GM19025 (cell line): ENCODE data around the gene ARPC1A.
A peak's percentile ranks its signal among the peaks of the same experiment; 100 is the strongest.
"Not testable (repeated sequence)": the region's sequence is repeated elsewhere in the genome, so short reads cannot be mapped to it uniquely, and the experiment has no call there.

Source experiments
- ATAC-seq: cut with Tn5 transposase; IDR thresholded peaks from one replicate; pipeline ENCODE4 v1.9.1; 2021; ENCODE audit warnings: mild to moderate bottlenecking, low read depth, moderate library complexity; ENCODE audit not compliant: unreplicated experiment

ARPC1A gene

GRCh38 chr7:99366646-99367045, 40.9 kb downstream of the ARPC1A start:
- ATAC-seq, result no peak

GRCh38 chr7:99368750-99369389, 43.2 kb downstream of the ARPC1A start:
- ATAC-seq, result no peak

DNA sequence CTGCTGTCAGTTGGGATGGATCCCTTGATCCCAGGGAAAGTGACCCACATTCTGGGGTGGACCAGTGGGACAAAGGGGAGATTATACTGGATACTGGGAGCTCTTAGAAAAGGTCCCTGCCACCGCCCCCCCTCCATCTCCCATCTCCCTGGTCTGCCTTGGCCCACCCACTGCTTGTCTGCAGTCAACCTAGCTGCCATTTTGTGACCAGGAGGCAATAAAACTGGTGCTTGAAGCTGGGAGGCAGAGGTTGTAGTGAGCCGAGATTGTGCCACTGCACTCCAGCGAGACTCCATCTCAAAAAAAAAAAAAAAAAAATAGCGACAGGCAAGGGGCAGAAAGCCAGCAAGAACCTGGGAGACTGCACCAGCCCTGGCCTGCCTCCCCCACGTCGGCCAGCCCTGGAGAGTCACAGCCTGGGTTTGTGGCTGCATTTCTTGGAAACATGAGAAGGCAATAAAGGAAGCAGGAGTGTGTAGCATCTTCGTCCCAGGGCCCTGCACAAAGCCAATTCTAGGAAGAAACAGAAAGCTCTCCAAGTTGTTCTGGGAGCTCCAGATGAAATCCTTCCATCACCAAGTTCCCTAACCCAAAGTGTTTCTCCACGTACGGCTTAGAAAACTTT, 44.2 kb downstream of the ARPC1A start:
- ATAC-seq, result no peak

- no peak for ATAC-seq
Observed at GRCh38 chr7:99371376-99371920, 45.8 kb downstream of the ARPC1A start.

DNA sequence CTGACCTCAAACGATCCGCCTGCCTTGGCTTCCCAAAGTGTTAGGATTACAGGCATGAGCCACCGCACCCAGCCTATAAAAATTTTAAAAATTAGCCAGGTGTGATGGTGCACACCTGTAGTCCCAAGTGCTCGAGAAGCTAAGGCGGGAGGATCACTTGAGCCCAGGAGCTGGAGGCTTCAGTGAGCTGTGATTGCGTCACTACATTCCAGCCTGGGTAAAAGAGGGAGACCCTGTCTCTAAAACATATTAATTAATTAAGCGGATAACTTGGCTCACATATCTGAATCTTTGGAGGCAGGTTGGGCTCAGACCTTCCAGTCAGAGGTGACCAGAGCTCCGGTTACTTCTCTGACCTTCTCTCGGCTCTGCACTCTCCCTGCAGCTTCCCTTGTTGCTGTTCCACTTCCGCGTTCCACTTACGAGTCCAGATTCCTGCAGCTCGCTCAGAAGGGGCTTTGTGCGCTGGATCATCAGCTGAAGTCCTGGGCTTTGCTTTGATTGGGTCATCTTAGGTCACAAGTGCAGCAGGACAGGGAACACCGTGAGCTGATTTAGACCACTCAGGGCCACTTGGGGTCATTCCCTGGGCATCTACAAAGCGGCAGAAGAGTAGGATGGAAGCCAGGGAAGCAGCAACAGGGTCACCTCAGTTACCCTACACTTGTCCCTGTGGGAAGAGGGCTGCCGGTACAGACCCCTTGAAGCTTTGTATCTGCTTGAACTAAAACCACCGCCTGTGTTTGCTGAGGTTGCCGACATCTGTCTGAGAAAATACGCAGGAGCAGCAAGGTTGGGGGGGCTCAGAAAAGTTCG, 46.8 kb downstream of the ARPC1A start:
- no peak for ATAC-seq

DNA sequence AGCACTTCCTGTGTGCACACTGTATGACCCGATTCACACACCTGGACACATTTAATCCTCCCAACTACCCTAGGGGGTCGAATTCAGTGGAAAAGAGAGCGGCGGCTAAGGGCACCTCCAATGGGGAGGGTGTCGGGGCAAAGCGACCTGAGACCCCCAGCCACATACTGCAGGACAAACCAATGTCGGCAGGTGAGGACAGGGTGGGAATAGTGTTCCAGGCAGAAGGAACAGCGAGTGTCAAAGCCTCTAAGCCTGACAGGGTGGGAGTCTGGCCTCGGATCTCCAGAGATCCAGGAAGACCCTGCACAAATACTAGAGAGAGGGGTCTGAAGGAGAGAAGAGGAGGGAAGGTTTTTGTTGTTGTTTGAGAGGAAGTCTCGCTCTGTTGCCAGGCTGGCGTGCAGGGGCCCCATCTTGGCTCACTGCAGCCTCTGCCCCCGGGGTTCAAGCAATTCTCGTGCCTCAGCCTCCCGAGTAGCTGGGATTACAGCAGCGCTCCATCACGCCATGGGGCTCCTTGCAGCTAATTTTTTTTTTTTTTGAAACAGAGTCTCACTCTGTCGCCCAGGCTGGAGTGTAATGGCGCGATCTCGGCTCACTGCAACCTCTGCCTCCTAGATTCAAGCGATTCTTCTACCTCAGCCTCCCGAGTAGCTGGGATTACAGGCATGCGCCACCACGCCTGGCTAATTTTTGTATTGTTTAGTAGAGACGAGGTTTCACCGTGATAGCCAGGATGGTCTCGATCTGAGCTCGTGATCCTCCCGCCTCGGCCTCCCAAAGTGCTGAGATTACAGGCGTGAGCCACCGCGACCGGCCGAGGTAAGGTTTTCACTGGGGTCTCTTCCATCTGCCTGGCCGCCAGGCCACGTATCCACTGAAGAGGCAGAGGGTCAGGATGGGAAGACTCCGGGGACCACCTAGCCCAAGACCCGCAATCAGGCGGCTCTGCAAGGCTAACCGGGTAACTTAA, 47.7 kb downstream of the ARPC1A start:
- no peak for ATAC-seq

DNA sequence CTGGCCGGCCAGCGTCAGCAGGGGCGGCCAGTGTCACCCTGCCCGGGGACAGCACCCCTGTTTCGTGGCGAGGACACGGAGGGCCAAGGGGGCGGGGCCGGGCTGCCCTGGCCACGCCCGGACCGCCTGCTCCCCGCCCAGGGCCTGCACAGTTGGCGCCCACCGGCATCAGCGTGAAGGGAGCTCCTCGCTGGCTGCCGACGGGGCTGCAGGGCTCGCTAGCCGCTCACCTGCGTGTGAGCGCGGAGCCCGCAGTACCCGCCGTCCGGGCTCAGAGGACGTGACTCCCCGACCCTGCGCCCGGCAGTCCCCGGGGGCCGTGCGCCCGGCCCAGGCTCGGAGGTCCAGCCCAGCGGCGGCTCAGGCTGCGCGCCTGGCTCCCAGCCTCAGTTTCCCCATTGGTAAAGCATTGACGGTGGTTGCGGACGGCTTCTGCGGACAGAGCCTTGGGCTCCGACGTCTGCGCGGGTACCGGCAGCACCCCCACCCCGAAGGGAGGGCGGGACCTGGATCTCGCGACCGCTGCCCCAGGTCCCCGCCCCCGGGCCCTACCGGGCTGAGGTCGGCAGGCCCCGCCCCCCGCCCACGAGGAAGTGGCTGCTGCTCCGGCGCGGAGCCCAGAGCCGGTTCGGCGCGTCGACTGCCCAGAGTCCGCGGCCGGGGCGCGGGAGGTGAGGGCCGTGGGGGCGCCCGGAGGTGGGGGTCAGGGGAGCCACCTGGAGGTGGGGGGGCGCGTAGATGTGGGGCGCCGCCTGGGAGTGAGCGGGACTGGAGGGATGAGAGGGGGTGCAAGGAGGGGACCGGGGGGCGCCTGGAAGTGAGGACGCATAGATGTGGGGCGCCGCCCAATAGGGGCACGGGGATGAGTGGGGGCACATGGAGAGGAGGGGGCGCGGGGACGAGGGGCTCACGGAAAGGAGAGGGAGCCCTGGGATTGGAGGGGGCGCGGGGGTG, 48.7 kb downstream of the ARPC1A start, which contains the start of gene ARPC1B:
TSS of gene ARPC1B (plus strand) at position 620 of the 954 bp plus-strand sequence. CDS start 10,985 bp downstream, outside the sequence.
- ATAC-seq, result peak; percentile 51

- ATAC-seq, result peak; percentile 46
Observed at GRCh38 chr7:99375070-99375807, 49.5 kb downstream of the ARPC1A start.

DNA sequence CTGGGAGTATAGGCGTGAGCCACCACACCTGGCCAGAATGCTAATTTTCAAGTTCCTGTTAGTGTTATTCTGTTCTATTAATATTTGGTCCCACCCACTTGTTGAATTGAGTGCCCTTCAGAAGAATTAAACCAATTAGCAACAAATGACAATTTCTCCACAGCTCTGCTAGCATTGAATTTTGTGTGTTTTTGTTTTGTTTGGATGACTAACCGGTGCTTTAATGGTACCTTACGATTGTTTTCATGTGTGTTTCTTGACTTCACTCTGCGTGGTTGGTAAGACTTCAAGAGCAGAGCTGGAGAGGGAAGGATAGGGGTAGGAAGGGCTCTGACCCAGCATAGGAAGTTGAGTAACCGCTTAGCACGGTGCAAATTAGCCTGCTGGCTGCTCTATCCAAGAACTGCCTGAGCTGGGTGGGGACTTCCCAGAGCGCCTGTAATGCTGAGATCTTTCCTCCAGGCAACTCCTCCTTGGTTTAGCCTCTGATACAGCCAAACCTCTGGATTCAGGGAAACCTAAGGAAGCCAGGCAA, 53.4 kb downstream of the ARPC1A start:
- ATAC-seq, result no peak

- not testable (repeated sequence) for ATAC-seq
Observed at GRCh38 chr7:99379693-99380031, 54.0 kb downstream of the ARPC1A start.

- peak; percentile 25 for ATAC-seq
Observed at GRCh38 chr7:99380032-99380822, 54.5 kb downstream of the ARPC1A start.

- ATAC-seq, result peak; percentile 78
Observed at GRCh38 chr7:99380823-99381663, 55.3 kb downstream of the ARPC1A start.

DNA sequence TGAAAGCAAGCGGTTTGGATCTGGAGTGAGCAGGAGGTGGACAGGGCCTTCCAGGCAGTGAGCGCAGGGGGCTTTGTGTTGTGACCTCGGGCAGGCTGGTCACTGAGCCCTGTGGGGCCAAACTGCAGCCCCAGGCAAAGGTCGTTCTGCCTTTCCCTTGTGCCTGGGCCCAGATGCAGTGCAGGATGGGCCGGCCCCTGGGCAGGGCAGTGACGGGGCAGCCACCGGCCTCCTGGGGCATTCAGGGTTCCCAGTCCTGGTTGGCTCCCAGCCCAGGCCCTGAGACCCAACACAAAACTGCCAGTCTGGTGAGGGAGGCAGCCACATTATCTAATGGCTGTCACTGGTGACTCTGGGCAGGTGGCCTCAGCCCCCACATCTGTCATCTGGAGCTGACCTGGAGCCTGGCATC, 56.0 kb downstream of the ARPC1A start:
- ATAC-seq, result no peak

DNA sequence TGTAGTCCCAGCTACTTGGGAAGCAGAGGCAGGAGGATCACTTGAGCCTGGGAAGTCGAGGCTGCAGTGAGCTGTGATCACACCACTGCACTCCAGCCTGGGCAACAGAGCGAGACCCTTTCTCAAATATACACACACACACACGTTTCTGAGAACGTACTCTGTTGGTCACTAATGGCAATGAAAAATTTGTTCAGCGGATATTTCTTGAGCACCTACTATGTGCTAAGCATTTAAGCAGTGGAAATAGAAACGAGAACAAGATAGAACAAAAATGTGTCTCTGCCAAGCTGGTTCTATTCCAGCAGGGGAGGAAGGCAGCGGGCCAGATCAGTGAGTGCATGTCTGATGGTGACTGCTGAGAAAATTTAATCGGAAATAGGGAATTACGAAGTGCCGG, 57.5 kb downstream of the ARPC1A start:
- no peak for ATAC-seq

DNA sequence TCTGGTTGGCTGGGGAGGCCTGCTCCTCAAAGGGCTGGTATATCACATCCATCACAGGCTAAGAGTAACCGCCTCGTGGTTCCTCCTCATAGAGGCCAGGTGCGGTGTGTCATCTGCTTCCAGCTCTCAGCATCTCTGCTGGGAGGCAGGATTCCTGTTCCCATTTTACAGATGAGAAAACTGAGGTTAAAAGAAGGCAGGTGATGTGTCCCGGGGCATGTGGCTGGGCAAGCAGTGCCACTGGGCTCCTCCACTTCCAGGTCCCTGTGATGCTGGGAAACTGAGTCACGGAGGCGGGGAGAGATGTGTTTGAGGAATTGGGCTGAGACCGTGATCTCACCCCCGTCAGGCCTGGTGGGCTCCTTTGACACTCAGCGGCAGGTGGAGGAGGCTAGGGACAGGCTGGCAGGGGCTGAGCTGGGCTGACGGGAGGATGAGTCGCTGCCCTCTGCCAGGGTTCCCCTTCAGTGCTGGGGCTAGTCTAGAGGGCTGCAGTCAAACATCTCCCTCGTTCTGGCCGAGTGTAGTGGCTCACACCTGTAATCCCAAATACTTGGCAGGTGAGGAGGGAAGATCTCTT, 58.2 kb downstream of the ARPC1A start:
- ATAC-seq, result no peak

DNA sequence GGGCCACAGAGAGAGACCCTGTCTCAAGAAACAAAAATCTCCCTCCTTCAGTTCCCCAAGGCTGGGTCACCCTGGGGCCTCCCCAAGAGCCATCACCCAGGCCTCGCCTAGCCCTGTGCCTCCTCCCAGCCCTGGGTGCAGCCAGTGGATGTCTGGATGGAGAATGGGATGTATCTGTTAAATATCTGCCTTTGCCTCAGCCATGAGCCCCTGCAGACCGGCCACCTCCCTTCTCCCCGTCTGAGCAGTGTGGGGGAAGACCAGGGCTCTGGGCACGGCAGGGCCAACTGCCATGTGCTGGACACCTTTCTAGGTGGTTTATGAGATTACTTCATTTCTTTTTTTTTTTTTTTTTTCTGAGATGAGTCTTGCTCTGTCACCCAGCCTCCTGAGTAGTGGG, 58.8 kb downstream of the ARPC1A start:
- ATAC-seq, result no peak
